Lung (tissue), 12 donors: ENCODE results near the gene MTMR4. TPM values are rescaled to one million over a fixed set of nuclear protein-coding genes. Genes with fewer than 3 reads are reported as not detected.

Experiments used
- ATAC-seq: fragments of 200-7000 bp; cut with Tn5 transposase; one replicate; pipeline ENCODE4 v1.9.1; 2020; ENCODE audit warnings: moderate number of reproducible peaks; ENCODE audit not compliant: insufficient read depth, low FRiP score
- DNase-seq, 3 donors: peaks; one replicate each; pipeline ENCODE4 v3.0.0-alpha.2; 2013 to 2017
- H3K27ac ChIP-seq, 2 donors: one replicate each; pipeline ENCODE4 v1.5.1; 2013; ENCODE audit warnings: mild to moderate bottlenecking in 2 of 2, moderate library complexity in 2 of 2, control low read depth in 1 of 2, inconsistent platforms in 1 of 2, low read depth in 1 of 2, low read length in 1 of 2
- H3K27me3 ChIP-seq, 3 donors: one replicate each; pipeline ENCODE4 v1.5.1; 2013; ENCODE audit warnings: low read length in 2 of 3; ENCODE audit not compliant: control insufficient read depth in 3 of 3, insufficient read depth in 3 of 3
- H3K36me3 ChIP-seq, 4 donors: one replicate each; pipeline ENCODE4 v1.5.1; 2013; ENCODE audit warnings: low read length in 4 of 4, mild to moderate bottlenecking in 1 of 4, moderate library complexity in 1 of 4; ENCODE audit not compliant: control insufficient read depth in 4 of 4, insufficient read depth in 4 of 4
- H3K4me1 ChIP-seq, 5 donors: one replicate each; pipeline ENCODE4 v1.5.1; 2013; ENCODE audit warnings: low read length in 5 of 5, mild to moderate bottlenecking in 2 of 5, moderate library complexity in 1 of 5; ENCODE audit not compliant: control insufficient read depth in 5 of 5, insufficient read depth in 5 of 5
- H3K4me3 ChIP-seq: one replicate; pipeline ENCODE4 v1.5.1; 2013; ENCODE audit warnings: mild to moderate bottlenecking, control low read depth, moderate library complexity
- H3K9ac ChIP-seq, 2 donors: one replicate each; pipeline ENCODE4 v1.5.1; 2013; ENCODE audit warnings: low read length in 2 of 2, control low read depth in 1 of 2; ENCODE audit not compliant: insufficient read depth in 1 of 2
- H3K9me3 ChIP-seq, 4 donors: one replicate each; pipeline ENCODE4 v1.5.1; 2013; ENCODE audit warnings: low read length in 3 of 4, mild to moderate bottlenecking in 1 of 4, moderate library complexity in 1 of 4; ENCODE audit not compliant: control insufficient read depth in 4 of 4, insufficient read depth in 3 of 4
- WGBS, 2 donors: extraction: QIAGEN DNeasy Blood & Tissue Kit; methylation state at CpG; one replicate each; pipeline ENCODE4 v1.1.7; 2013; 5-methylcytosine and 5-hydroxymethylcytosine counted together
- polyA plus RNA-seq, 2 donors: library from polyadenylated mRNA; stranded (reverse); fragments of 200-250 nt; gene quantifications; one replicate each; pipeline ENCODE4 v1.2.1, GENCODE V29; 2013
- total RNA-seq, 2 donors: library from RNA; depleted of rRNA in 1 of 2; stranded (reverse); fragments of >200 nt in 1 of 2; gene quantifications; one replicate each; pipeline ENCODE4 v1.2.1, GENCODE V29; 2014 to 2021
- TF ChIP-seq, protein P1 (sequence below): IDR thresholded peaks from 2 replicates; pipeline ENCODE4 v1.5.1; 2012; ENCODE audit warnings: mild to moderate bottlenecking; ENCODE audit errors: control extremely low read depth, extremely low read depth
- donor health status: control.
- donor health status: control.
- donor health status: Bipolar disorder and iron deficiency.
- donor health status: healthy.
- donor health status: DM: yes; HTN: yes; CAD: no.

MTMR4 gene
- total and polyA plus RNA-seq, 4 donors: 12.9 to 46.1 (median 31.2) TPM

DNA sequence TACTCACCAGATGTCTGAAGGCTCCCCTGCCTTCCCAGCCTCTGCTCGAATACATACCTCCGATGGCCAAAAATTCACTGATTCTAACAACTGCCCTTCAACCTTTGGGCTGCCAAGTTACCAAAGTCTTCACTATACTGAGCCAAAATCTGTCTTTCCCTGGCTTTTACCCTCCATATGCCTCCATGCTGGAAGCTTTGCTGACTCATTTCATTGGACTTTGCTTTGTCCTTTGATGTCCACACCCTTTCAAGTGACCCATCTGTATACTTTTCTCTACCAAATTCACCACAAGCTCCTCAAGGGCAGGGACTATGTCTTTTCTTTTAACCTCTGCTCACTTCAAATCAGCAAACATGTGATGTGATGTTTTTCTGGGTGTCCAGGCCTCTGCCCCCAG, 21.0 kb upstream of the MTMR4 start:
- Histone ChIP-seq H3K4me1 (peaks cover 3 to 25% (median 19%) of the 10 kb centered on the region in 5 donors), H3K9me3 (no peaks in the 10 kb centered on the region), H3K4me3 (no peak overlapping the region), H3K36me3 (no peaks in the 10 kb centered on the region), H3K27me3 (peaks cover 0 to 7% (median 0%) of the 10 kb centered on the region in 3 donors), H3K9ac (no peak overlapping the region), H3K27ac (no peak overlapping the region)
- WGBS, 2 donors: 84 to 90% methylated on average over 2 of the region's 2 CpGs
- DNase-seq: no peak
- TF ChIP-seq, protein P1, sequence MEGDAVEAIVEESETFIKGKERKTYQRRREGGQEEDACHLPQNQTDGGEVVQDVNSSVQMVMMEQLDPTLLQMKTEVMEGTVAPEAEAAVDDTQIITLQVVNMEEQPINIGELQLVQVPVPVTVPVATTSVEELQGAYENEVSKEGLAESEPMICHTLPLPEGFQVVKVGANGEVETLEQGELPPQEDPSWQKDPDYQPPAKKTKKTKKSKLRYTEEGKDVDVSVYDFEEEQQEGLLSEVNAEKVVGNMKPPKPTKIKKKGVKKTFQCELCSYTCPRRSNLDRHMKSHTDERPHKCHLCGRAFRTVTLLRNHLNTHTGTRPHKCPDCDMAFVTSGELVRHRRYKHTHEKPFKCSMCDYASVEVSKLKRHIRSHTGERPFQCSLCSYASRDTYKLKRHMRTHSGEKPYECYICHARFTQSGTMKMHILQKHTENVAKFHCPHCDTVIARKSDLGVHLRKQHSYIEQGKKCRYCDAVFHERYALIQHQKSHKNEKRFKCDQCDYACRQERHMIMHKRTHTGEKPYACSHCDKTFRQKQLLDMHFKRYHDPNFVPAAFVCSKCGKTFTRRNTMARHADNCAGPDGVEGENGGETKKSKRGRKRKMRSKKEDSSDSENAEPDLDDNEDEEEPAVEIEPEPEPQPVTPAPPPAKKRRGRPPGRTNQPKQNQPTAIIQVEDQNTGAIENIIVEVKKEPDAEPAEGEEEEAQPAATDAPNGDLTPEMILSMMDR: no peak
- no peak for ATAC-seq

DNA sequence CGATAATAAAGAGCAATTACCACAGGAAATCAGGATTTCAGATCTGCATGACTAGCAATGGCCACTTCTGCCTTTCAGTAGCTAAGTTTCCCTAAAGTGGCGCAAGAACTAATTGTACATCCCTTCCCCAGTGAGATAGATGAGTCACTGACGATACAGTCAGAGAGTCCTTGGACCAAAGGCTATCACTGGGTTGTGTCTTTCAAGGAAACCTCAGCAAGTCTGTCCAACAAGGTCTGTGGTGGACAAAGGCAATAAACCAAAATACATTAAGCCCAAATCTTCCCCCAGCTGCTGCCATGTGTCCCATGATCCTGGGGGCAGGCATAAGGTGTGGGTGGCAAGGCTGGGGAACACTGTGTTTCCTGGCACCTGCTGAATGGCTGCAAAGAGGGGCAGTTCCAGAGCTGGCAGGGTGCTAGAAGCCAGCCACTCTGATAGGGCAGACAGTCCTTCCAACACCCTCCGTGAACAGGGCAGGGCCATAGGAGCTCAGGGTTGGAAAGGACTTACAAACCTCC, 20.5 kb upstream of the MTMR4 start:
- H3K27me3 ChIP-seq: peaks cover 0 to 7% (median 0%) of the 10 kb centered on the region in 3 donors
- H3K9me3 ChIP-seq: no peaks in the 10 kb centered on the region
- no peaks in the 10 kb centered on the region for H3K36me3 ChIP-seq
- no peak overlapping the region for H3K27ac ChIP-seq
- peaks cover 3 to 25% (median 15%) of the 10 kb centered on the region in 5 donors for H3K4me1 ChIP-seq
- no peak for ATAC-seq
- 59 to 76% methylated on average over 4 of the region's 4 CpGs for WGBS, 2 donors
- DNase-seq: no peak
- no peak overlapping the region for H3K9ac ChIP-seq
- no peak overlapping the region for H3K4me3 ChIP-seq
- TF ChIP-seq, protein P1: no peak

DNA sequence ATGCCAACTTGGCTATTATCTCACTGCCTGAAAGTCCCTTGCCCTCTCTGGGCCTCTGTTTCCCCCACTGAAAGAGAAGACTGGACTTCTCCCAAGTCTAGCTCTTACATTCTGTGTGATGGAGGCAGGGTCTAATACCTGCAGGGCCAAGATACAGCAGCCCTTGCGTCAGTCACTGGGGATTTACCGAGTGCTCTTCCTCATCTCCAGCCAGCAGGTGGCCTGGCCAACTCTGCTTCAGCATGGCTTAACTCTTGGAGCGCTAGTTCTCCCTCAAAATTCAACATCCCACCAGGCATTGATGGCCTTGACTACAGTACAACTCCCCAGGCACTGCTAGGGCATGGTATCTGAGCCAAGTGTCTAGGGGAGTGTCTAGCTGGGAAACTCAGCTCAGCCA, 19.9 kb upstream of the MTMR4 start:
- Histone ChIP-seq H3K27ac (no peak overlapping the region), H3K9me3 (no peaks in the 10 kb centered on the region), H3K9ac (no peak overlapping the region), H3K27me3 (peaks cover 0 to 7% (median 0%) of the 10 kb centered on the region in 3 donors), H3K36me3 (no peaks in the 10 kb centered on the region), H3K4me1 (peaks cover 3 to 29% (median 8%) of the 10 kb centered on the region in 5 donors), H3K4me3 (no peak overlapping the region)
- 68 to 74% methylated on average over 3 of the region's 3 CpGs for WGBS, 2 donors
- TF ChIP-seq, protein P1: no peak
- ATAC-seq: no peak
- DNase-seq: no peak

DNA sequence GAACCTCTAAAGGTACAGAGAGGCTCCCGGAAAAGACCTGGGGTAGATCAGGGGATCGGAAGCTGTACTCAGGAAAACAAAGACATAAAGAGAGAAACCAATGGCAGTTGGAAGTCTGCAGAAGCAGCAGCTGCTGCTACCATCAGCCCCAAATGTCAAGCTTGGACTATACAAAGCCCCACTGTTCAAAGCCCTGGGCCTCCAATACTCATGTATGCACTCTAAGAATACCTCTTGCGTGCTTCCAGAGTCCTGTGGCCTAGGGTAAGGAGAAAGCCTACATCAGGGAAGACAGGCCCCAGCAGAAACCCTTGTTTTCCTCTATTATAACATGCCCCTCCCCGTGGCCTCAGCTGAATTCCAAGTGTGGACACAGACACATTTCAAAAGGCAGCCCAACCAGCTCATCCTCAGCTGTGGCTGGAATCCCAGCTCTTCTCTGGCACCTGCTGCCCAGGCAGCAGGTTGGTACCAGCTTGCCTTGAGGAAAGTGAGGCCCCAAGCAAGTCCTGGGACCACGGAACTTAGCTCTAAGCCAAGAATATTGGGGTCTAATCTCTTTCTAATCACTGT, 19.3 kb upstream of the MTMR4 start:
- H3K27ac ChIP-seq: no peak overlapping the region
- WGBS, 2 donors: 94 to 97% methylated on average over 5 of the region's 5 CpGs
- no peak overlapping the region for H3K9ac ChIP-seq
- TF ChIP-seq, protein P1: no peak
- no peaks in the 10 kb centered on the region for H3K36me3 ChIP-seq
- peaks cover 2 to 32% (median 10%) of the 10 kb centered on the region in 5 donors for H3K4me1 ChIP-seq
- ATAC-seq: no peak
- no peak for DNase-seq
- H3K27me3 ChIP-seq: peaks cover 0 to 7% (median 0%) of the 10 kb centered on the region in 3 donors
- no peak overlapping the region for H3K4me3 ChIP-seq
- no peaks in the 10 kb centered on the region for H3K9me3 ChIP-seq
